CD4-positive, alpha-beta T cell treated with Interleukin-4 for 1 hour (primary cell): ENCODE measurements around the gene KY.

Experiments
- DNase-seq, 2 donors: peaks; one replicate each; pipeline ENCODE4 v3.0.0-alpha.2; 2020 to 2022

The KY gene

GRCh38 chr3:134617608-134618477, 33.0 kb downstream of the KY start:
- no peak for DNase-seq

- DNase-seq, result no peak
These were observed 35.1 kb downstream of the KY start for GRCh38 chr3:134615743-134616142.

- no peak for DNase-seq
These were observed 35.9 kb downstream of the KY start for GRCh38 chr3:134614955-134615354.

- DNase-seq, result no peak
These were observed 37.8 kb downstream of the KY start for GRCh38 chr3:134613006-134613520.

- DNase-seq, result no peak
These were observed 39.3 kb downstream of the KY start for GRCh38 chr3:134611516-134611915.

GRCh38 chr3:134610432-134611385, 40.1 kb downstream of the KY start:
- DNase-seq, result no peak

GRCh38 chr3:134609821-134610431, 40.9 kb downstream of the KY start:
- no peak for DNase-seq

- no peak for DNase-seq
These were observed 41.9 kb downstream of the KY start for GRCh38 chr3:134608771-134609435.

- no peak for DNase-seq
These were observed 42.6 kb downstream of the KY start for GRCh38 chr3:134608023-134608770.

- no peak for DNase-seq
These were observed 43.5 kb downstream of the KY start for GRCh38 chr3:134607054-134608022.

GRCh38 chr3:134606033-134607025, 44.5 kb downstream of the KY start:
- DNase-seq, result no peak

- DNase-seq, result no peak
These were observed 45.3 kb downstream of the KY start for GRCh38 chr3:134605556-134605955.

- no peak for DNase-seq
These were observed 46.9 kb downstream of the KY start for GRCh38 chr3:134603956-134604355.

GRCh38 chr3:134603480-134603879, 47.3 kb downstream of the KY start:
- no peak for DNase-seq

GRCh38 chr3:134602440-134602814, 48.4 kb downstream of the KY start:
- DNase-seq, result no peak

GRCh38 chr3:134601539-134602439, 49.0 kb downstream of the KY start:
- DNase-seq, result no peak

- DNase-seq, result peak; percentile 41 to 52
These were observed 49.9 kb downstream of the KY start for GRCh38 chr3:134600685-134601463.
